ENCODE measurements around the gene FTO. TPM values are rescaled to one million over a fixed set of nuclear protein-coding genes. Genes with fewer than 3 reads are reported as not detected.

FTO gene
- total RNA-seq, 1 experiment from 2014 or later = 57.4 TPM

DNA sequence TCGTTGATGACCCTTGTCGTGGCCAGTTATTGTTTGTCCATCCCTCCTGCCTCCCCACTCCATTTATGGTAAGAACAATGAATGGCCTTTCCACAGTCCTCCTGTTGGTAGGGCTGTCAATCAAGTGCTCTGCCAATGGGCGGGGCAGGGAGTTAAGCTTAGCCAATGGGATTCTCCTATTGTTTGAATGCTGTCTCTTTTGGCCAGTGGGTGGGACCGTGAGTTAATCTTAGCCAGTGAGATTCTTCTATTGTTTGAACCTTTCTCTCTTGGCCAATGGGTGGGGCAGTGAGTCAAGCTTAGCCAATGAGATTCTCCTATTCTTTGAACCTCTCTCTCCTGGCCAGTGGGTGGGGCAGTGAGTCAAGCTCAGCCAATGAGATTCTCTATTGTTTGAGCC lies 497.2 kb downstream of the FTO start (continued):
- no peak for TF ChIP-seq FOXP4 (CRISPR knock-in tag; IDR thresholded peaks at IDR 0.05)
- TF ChIP-seq ZNF317 (CRISPR knock-in tag; IDR thresholded peaks at IDR 0.05; ENCODE audit: borderline replicate concordance, low read depth) = no peak
- no peak for TF ChIP-seq ESRRA (CRISPR knock-in tag; IDR thresholded peaks at IDR 0.05; ENCODE audit: borderline replicate concordance)
- TF ChIP-seq MLX (CRISPR knock-in tag; IDR thresholded peaks at IDR 0.05) = no peak
- no peak for TF ChIP-seq ZNF396 (CRISPR knock-in tag; IDR thresholded peaks at IDR 0.05; ENCODE audit: borderline replicate concordance)

Other genes starting within 250 kb of the FTO start
- 19.9 TPM in 3 replicates for gene AKTIP, start 200.9 kb upstream of the FTO start, total RNA-seq (2021)
- 9.8 to 11.7 TPM (median 10.9 TPM) in 3 replicates for gene RPGRIP1L, start 297 bp upstream of the FTO start, total RNA-seq (2021)